ENCODE data around the gene TJP3.
A peak's percentile ranks its signal among the peaks of the same experiment; 100 is the strongest.

The TJP3 gene

GRCh38 chr19:3692141-3693024 is 15.8 kb upstream of the TJP3 start:
- DNase-seq = peak; percentile 68

GRCh38 chr19:3693025-3693925 is 14.9 kb upstream of the TJP3 start:
- no peak for DNase-seq

GRCh38 chr19:3694361-3695123 is 13.6 kb upstream of the TJP3 start:
- DNase-seq = no peak

GRCh38 chr19:3695124-3695733 is 13.0 kb upstream of the TJP3 start:
- DNase-seq = no peak

- DNase-seq = no peak
Observed at GRCh38 chr19:3695986-3696659, 12.1 kb upstream of the TJP3 start.

- no peak for DNase-seq
Observed at GRCh38 chr19:3696660-3696995, 11.6 kb upstream of the TJP3 start.

- DNase-seq = no peak
Observed at GRCh38 chr19:3697094-3697493, 11.1 kb upstream of the TJP3 start.

- DNase-seq = no peak
Observed at GRCh38 chr19:3697671-3698385, 10.4 kb upstream of the TJP3 start.

GRCh38 chr19:3698386-3698950 is 9.7 kb upstream of the TJP3 start:
- no peak for DNase-seq

GRCh38 chr19:3698974-3699740 is 9.0 kb upstream of the TJP3 start:
- DNase-seq = no peak

GRCh38 chr19:3699741-3700241 is 8.4 kb upstream of the TJP3 start:
- DNase-seq = no peak

- DNase-seq = peak; percentile 98
Observed at GRCh38 chr19:3700242-3701032, 7.7 kb upstream of the TJP3 start, which contains the start of gene PIP5K1C. PIP5K1C (minus strand) TSS chr19:3700468; CDS start chr19:3700390, 78 bp downstream.

GRCh38 chr19:3701200-3701599 is 7.0 kb upstream of the TJP3 start:
- no peak for DNase-seq

GRCh38 chr19:3707868-3708206 is 347 bp upstream of the TJP3 start:
- DNase-seq = no peak

- DNase-seq = no peak
Observed at GRCh38 chr19:3710265-3710812, 2.2 kb downstream of the TJP3 start.

GRCh38 chr19:3712663-3713611 is 4.8 kb downstream of the TJP3 start:
- DNase-seq = no peak

- no peak for DNase-seq
Observed at GRCh38 chr19:3716147-3716668, 8.0 kb downstream of the TJP3 start.
